ENCODE data around the gene CRPPA. TPM values are rescaled to one million over a fixed set of nuclear protein-coding genes. Genes with fewer than 3 reads are reported as not detected.
"Not testable (repeated sequence)": the region's sequence is repeated elsewhere in the genome, so short reads cannot be mapped to it uniquely, and the experiment has no call there.

The CRPPA gene
- polyA plus RNA-seq = under 1 TPM; 0.12 to 0.22 TPM

GRCh38 chr7:16421333-16422102 lies at the start of gene CRPPA:
Gene CRPPA (minus strand): TSS chr7:16421538. CDS start chr7:16421322, 216 bp downstream.
- Histone ChIP-seq H3K27me3 (ENCODE audit: control insufficient read depth in 1 of 2, insufficient read depth in 2 of 2, low read length in 2 of 2) (no peaks in the 10 kb centered on the region), H3K4me3 (ENCODE audit: low read depth in 1 of 2, low read length in 2 of 2) (peak within 1 kb of the TSS; percentile 62 to 81), H3K36me3 (ENCODE audit: control insufficient read depth in 2 of 2, insufficient read depth in 2 of 2, low read length in 1 of 2) (no peaks in the 10 kb centered on the region), H3K27ac (ENCODE audit: low read depth in 2 of 2, low read length in 1 of 2) (peak within 1 kb of the TSS; percentile 96), H3K9me3 (ENCODE audit: control insufficient read depth in 2 of 2, insufficient read depth in 1 of 2, low read depth in 1 of 2, low read length in 1 of 2) (no peaks in the 10 kb centered on the region), H3K4me1 (ENCODE audit: control insufficient read depth in 2 of 2, insufficient read depth in 2 of 2, low read length in 1 of 2) (no peaks in the 10 kb centered on the region)
- WGBS, 2 donors = 8 to 12% methylated on average over 32 to 50 of the region's 50 CpGs

GRCh38 chr7:16465469-16466361 lies 44.4 kb upstream of the CRPPA start, which contains the start of gene SOSTDC1:
Gene SOSTDC1 (minus strand): TSS chr7:16465738. CDS start chr7:16465668, 70 bp downstream.
- Histone ChIP-seq H3K27ac (ENCODE audit: low read depth in 2 of 2, low read length in 1 of 2) (peak within 1 kb of the TSS in 1 of 2 donors; percentile 8), H3K36me3 (ENCODE audit: control insufficient read depth in 2 of 2, insufficient read depth in 2 of 2, low read length in 1 of 2) (no peaks in the 10 kb centered on the region), H3K4me1 (ENCODE audit: control insufficient read depth in 2 of 2, insufficient read depth in 2 of 2, low read length in 1 of 2) (no peaks in the 10 kb centered on the region), H3K9me3 (ENCODE audit: control insufficient read depth in 2 of 2, insufficient read depth in 1 of 2, low read depth in 1 of 2, low read length in 1 of 2) (no peaks in the 10 kb centered on the region), H3K27me3 (ENCODE audit: control insufficient read depth in 1 of 2, insufficient read depth in 2 of 2, low read length in 2 of 2) (no peaks in the 10 kb centered on the region), H3K4me3 (ENCODE audit: low read depth in 1 of 2, low read length in 2 of 2) (peak within 1 kb of the TSS in 1 of 2 donors; percentile 38)
- WGBS, 2 donors = 7 to 12% methylated on average over 10 of the region's 10 CpGs

GRCh38 chr7:16463949-16464715 lies 42.8 kb upstream of the CRPPA start:
- Histone ChIP-seq H3K36me3 (ENCODE audit: control insufficient read depth in 2 of 2, insufficient read depth in 2 of 2, low read length in 1 of 2) (no peaks in the 10 kb centered on the region), H3K27ac (ENCODE audit: low read depth in 2 of 2, low read length in 1 of 2) (no peak overlapping the region), H3K4me1 (ENCODE audit: control insufficient read depth in 2 of 2, insufficient read depth in 2 of 2, low read length in 1 of 2) (no peaks in the 10 kb centered on the region), H3K9me3 (ENCODE audit: control insufficient read depth in 2 of 2, insufficient read depth in 1 of 2, low read depth in 1 of 2, low read length in 1 of 2) (no peaks in the 10 kb centered on the region), H3K4me3 (ENCODE audit: low read depth in 1 of 2, low read length in 2 of 2) (peak overlapping the region in 1 of 2 donors; percentile 35), H3K27me3 (ENCODE audit: control insufficient read depth in 1 of 2, insufficient read depth in 2 of 2, low read length in 2 of 2) (no peaks in the 10 kb centered on the region)
- WGBS, 2 donors = 29 to 37% methylated on average over 10 of the region's 10 CpGs

GRCh38 chr7:16463520-16463919 lies 42.2 kb upstream of the CRPPA start:
- WGBS, 2 donors = 24 to 30% methylated on average over 2 of the region's 2 CpGs
- no peaks in the 10 kb centered on the region for H3K27me3 ChIP-seq (ENCODE audit: control insufficient read depth in 1 of 2, insufficient read depth in 2 of 2, low read length in 2 of 2)
- no peaks in the 10 kb centered on the region for H3K4me1 ChIP-seq (ENCODE audit: control insufficient read depth in 2 of 2, insufficient read depth in 2 of 2, low read length in 1 of 2)
- no peaks in the 10 kb centered on the region for H3K36me3 ChIP-seq (ENCODE audit: control insufficient read depth in 2 of 2, insufficient read depth in 2 of 2, low read length in 1 of 2)
- H3K27ac ChIP-seq (ENCODE audit: low read depth in 2 of 2, low read length in 1 of 2) = no peak overlapping the region
- H3K4me3 ChIP-seq (ENCODE audit: low read depth in 1 of 2, low read length in 2 of 2) = no peak overlapping the region
- H3K9me3 ChIP-seq (ENCODE audit: control insufficient read depth in 2 of 2, insufficient read depth in 1 of 2, low read depth in 1 of 2, low read length in 1 of 2) = no peaks in the 10 kb centered on the region

GRCh38 chr7:16462431-16462889 lies 41.1 kb upstream of the CRPPA start:
- H3K4me3 ChIP-seq (ENCODE audit: low read depth in 1 of 2, low read length in 2 of 2) = no peak overlapping the region
- no peaks in the 10 kb centered on the region for H3K9me3 ChIP-seq (ENCODE audit: control insufficient read depth in 2 of 2, insufficient read depth in 1 of 2, low read depth in 1 of 2, low read length in 1 of 2)
- H3K36me3 ChIP-seq (ENCODE audit: control insufficient read depth in 2 of 2, insufficient read depth in 2 of 2, low read length in 1 of 2) = no peaks in the 10 kb centered on the region
- no peaks in the 10 kb centered on the region for H3K27me3 ChIP-seq (ENCODE audit: control insufficient read depth in 1 of 2, insufficient read depth in 2 of 2, low read length in 2 of 2)
- H3K4me1 ChIP-seq (ENCODE audit: control insufficient read depth in 2 of 2, insufficient read depth in 2 of 2, low read length in 1 of 2) = no peaks in the 10 kb centered on the region
- 86 to 89% methylated on average over 7 of the region's 7 CpGs for WGBS, 2 donors
- no peak overlapping the region for H3K27ac ChIP-seq (ENCODE audit: low read depth in 2 of 2, low read length in 1 of 2)

GRCh38 chr7:16460789-16461493 lies 39.6 kb upstream of the CRPPA start:
- Histone ChIP-seq H3K4me1 (ENCODE audit: control insufficient read depth in 2 of 2, insufficient read depth in 2 of 2, low read length in 1 of 2) (no peaks in the 10 kb centered on the region), H3K27ac (ENCODE audit: low read depth in 2 of 2, low read length in 1 of 2) (no peak overlapping the region), H3K36me3 (ENCODE audit: control insufficient read depth in 2 of 2, insufficient read depth in 2 of 2, low read length in 1 of 2) (no peaks in the 10 kb centered on the region), H3K9me3 (ENCODE audit: control insufficient read depth in 2 of 2, insufficient read depth in 1 of 2, low read depth in 1 of 2, low read length in 1 of 2) (no peaks in the 10 kb centered on the region), H3K27me3 (ENCODE audit: control insufficient read depth in 1 of 2, insufficient read depth in 2 of 2, low read length in 2 of 2) (no peaks in the 10 kb centered on the region), H3K4me3 (ENCODE audit: low read depth in 1 of 2, low read length in 2 of 2) (no peak overlapping the region)
- 89 to 90% methylated on average over 2 of the region's 2 CpGs for WGBS, 2 donors

- not testable (repeated sequence) for H3K36me3 ChIP-seq (ENCODE audit: control insufficient read depth in 2 of 2, insufficient read depth in 2 of 2, low read length in 1 of 2); H3K9me3 ChIP-seq (ENCODE audit: control insufficient read depth in 2 of 2, insufficient read depth in 1 of 2, low read depth in 1 of 2, low read length in 1 of 2); H3K4me3 ChIP-seq (ENCODE audit: low read depth in 1 of 2, low read length in 2 of 2); H3K27me3 ChIP-seq (ENCODE audit: control insufficient read depth in 1 of 2, insufficient read depth in 2 of 2, low read length in 2 of 2); H3K4me1 ChIP-seq (ENCODE audit: control insufficient read depth in 2 of 2, insufficient read depth in 2 of 2, low read length in 1 of 2); H3K27ac ChIP-seq (ENCODE audit: low read depth in 2 of 2, low read length in 1 of 2)
- 45 to 76% methylated on average over 1 of the region's 1 CpG for WGBS, 2 donors
Observed at GRCh38 chr7:16456303-16456702, 35.0 kb upstream of the CRPPA start.

GRCh38 chr7:16455591-16455990 lies 34.3 kb upstream of the CRPPA start:
- WGBS, 2 donors = 50 to 66% methylated on average over 1 of the region's 1 CpG
- H3K36me3 ChIP-seq (ENCODE audit: control insufficient read depth in 2 of 2, insufficient read depth in 2 of 2, low read length in 1 of 2) = no peaks in the 10 kb centered on the region

More at GRCh38 chr7:16455591-16455990, 34.3 kb upstream of the CRPPA start:
- no peak overlapping the region for H3K4me3 ChIP-seq (ENCODE audit: low read depth in 1 of 2, low read length in 2 of 2)
- H3K4me1 ChIP-seq (ENCODE audit: control insufficient read depth in 2 of 2, insufficient read depth in 2 of 2, low read length in 1 of 2) = no peaks in the 10 kb centered on the region
- H3K27me3 ChIP-seq (ENCODE audit: control insufficient read depth in 1 of 2, insufficient read depth in 2 of 2, low read length in 2 of 2) = no peaks in the 10 kb centered on the region
- no peaks in the 10 kb centered on the region for H3K9me3 ChIP-seq (ENCODE audit: control insufficient read depth in 2 of 2, insufficient read depth in 1 of 2, low read depth in 1 of 2, low read length in 1 of 2)
- H3K27ac ChIP-seq (ENCODE audit: low read depth in 2 of 2, low read length in 1 of 2) = no peak overlapping the region
